NCI-H460 (cell line): Measurements from ENCODE around the gene SGCE. TPM values are rescaled to one million over a fixed set of nuclear protein-coding genes. Genes with fewer than 3 reads are reported as not detected.

Experiments used
- DNase-seq: peaks from one replicate; pipeline ENCODE4 v3.0.0-alpha.2; 2016; ENCODE audit warnings: low read depth; ENCODE audit errors: extremely low read depth
- total RNA-seq: library from RNA; depleted of rRNA; stranded (reverse); fragments of >200 nt; shearing (Covaris generic); gene quantifications from 2 replicates; pipeline ENCODE4 v1.2.3, GENCODE V29; 2014; rRNA removed

SGCE gene
- total RNA-seq, 1 experiment from 2014 or later, result 9.5 TPM

DNA sequence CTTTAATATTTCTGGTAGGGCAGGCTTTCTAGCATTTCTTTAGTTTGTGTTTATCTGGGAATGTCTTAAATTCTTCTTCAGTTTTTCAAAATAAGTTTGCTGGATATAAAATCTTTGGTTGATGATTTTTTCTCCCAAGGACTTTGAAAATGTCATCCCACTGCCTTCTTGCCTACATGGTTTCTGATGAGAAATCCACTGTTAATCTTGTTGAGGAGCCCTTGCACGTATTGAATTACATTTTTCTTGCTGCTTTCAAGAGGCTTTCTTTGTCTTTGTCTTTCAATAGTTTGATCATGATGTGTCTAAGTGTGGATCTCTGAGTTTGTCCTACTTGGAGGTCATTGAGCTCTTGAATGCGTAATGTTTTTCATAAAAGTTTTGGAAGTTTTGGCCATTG, 80.3 kb downstream of the SGCE start:
- DNase-seq, result no peak

- DNase-seq, result no peak
Observed at GRCh38 chr7:94571816-94572215, 84.1 kb downstream of the SGCE start.

DNA sequence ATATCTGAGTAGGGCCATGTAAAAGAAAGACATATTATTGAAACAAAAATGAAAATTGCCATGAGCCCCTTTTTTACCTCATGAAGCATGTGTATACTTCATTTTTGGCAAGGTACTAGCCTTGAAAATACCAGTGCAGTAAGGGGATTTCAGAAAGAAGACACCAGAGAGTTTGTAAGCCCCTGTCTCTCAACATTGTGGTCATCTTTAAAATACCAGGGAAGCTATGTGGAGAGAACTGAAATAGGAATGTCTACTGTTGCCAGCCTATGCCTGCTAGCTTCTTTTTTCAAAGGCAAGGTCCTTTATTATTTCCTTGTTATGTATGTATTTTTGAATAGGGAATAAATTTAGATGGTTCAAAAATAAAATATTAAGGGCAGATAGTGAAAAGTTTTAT, 88.5 kb downstream of the SGCE start:
- DNase-seq, result no peak

DNA sequence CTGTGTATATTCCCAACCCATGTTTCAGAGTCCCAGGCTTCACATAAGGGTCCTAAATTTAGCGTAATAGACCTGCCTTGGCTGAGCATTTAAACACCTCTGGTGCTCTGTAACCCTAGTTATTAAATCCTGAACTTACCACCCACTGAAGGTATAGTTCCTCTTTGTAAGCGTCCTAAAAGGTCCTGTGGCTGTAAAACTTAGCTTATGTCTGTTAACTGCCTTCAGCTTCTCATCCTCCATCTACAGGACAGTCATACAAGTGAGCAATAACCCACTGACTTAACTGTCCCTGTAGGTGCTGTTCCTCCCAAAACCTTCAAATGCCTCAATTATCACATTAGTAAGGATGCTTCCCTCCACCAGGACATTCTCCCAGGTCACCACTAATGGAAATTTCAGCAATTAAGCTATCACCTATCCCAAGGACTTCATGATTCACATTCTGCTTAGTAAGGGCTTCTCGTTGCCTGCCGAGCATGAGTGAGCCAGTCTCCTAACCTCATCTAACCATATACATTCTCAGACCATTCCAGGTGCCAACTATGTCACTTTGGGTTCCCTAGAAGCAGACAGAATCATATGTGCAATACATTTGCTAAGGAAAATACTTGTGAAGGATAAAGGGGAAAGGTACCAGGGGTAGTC, 90.6 kb downstream of the SGCE start:
- no peak for DNase-seq

- no peak for DNase-seq
Observed at GRCh38 chr7:94562525-94562924, 93.4 kb downstream of the SGCE start.

DNA sequence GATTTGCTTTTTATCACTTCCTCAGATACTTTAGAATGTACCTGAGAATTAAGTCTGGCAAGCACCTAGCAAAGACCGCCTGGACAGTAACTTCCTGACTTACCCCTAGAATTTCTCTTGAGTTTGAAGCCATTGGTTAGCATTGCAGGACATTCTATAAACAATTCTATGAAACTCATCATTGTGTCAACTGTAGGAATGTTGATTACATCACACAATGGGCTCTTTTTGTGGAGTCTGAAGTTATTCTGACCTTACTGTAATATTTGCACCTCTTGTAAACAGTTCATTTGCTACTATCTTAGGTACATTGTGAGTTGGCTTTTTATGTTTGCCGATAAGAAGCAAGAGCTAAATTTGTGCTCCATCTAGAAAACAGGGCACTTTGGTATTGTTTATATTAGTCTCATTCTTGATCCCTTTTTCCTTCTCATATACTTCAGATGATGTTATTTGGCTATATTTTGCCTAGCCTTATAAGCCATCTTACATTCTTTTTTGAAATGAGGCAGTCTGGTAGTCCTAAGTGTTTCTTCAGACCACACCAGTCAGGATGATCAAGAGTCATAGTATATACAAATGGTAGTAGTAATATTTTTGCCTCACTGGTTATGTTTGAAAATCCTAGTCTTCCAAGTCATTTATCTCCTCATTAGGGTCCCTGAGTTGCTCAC, 94.0 kb downstream of the SGCE start:
- DNase-seq, result no peak

DNA sequence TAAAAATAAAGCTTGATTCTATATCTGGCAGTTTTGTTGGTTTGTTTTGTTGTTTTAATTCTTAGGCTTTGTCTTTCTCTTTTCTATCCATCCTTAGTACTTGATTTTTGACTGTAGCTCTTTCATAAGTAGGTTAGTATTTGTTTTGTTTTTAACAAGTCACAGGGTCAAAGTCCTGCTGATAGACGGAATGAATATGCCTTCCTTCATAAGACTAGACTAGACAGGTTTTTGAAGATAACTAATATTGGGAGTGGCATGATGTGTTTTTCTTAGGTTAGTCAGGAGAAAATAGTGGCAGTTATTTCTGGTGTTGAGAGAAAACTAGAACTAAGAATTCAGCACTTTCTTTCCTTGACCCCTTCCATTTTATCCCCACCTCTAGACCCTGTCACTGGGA, 96.0 kb downstream of the SGCE start:
- no peak for DNase-seq

DNA sequence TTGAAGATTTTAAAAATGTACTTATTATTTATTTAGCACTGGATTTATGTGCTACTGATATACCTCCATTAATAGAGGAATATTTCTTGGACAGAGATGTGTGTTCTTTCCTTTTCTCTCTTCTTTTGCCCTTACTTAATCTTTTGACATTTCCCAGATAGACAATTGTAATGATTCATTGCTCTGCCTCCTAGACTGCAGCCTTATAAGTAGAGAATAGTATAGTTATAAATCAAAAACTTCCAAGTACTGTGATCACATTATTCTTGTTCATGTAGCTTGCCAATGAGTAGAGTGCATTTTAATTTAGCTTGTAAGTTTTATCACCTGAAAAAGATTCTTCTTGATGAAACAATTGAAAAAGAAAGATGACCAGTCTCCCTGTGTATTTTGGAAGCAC, 98.7 kb downstream of the SGCE start:
- no peak for DNase-seq

- no peak for DNase-seq
Observed at GRCh38 chr7:94556028-94556427, 99.9 kb downstream of the SGCE start.

DNA sequence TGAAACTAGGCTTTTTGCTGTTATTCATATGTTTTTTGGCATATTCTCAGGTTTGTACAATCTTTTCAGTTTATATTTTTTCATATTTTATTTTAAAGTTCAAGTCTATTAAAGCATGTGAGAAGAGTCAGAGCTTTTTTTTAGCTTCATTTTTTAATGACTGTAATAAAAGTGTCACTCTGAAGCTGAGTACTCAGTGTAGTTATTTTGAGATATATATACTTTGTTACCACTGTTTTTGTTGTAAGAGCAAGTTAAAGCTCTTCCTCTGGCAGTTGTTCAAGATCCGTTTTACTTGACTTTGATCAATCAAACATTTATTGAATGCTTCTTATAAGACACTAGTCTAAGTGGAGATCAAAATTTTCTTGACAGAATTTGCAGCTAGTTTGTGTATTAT, 108.8 kb downstream of the SGCE start:
- DNase-seq, result no peak

DNA sequence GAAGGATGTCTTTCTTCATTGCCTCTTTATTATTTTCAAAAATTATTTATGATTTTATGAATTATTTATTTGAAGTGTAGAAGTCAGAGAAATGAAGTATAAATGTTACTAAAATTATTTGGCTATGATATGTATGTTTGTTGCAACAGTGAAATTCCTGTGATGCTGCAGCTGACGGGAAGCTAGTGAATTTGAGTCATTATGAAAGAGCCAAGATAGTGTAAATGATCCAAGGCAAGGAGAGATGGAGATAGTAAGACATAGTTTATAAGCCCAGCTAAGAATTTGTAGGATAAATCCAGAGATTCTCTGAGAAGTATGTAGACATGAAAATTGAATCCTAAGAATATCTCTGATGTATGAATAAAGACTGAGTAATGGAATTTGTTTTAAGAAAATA, 115.5 kb downstream of the SGCE start:
- no peak for DNase-seq

Other genes with a start within 250 kb of the SGCE start
- gene CASD1, start 146.3 kb downstream of the SGCE start, total RNA-seq, result 8.9 and 10.5 TPM in 2 replicates